Measurements from ENCODE around the gene OR6C4. TPM values are rescaled to one million over a fixed set of nuclear protein-coding genes. Genes with fewer than 3 reads are reported as not detected.

The OR6C4 gene
- total RNA-seq, 1 experiment from 2014 or later: not detected

Other genes with a start within 250 kb of the OR6C4 start
- not detected in 2 replicates for gene OR6C1, start 235.3 kb upstream of the OR6C4 start, total RNA-seq (2021)
- not detected in 2 replicates for gene OR6C3, start 218.9 kb upstream of the OR6C4 start, total RNA-seq (2021)
- not detected in 2 replicates for gene OR6C75, start 186.6 kb upstream of the OR6C4 start, total RNA-seq (2021)
- not detected in 2 replicates for gene OR6C65, start 149.1 kb upstream of the OR6C4 start, total RNA-seq (2021)
- gene OR6C76, start 123.3 kb upstream of the OR6C4 start, total RNA-seq (2021): not detected in 2 replicates
- gene OR6C2, start 105.5 kb upstream of the OR6C4 start, total RNA-seq (2021): not detected in 2 replicates
- gene OR6C70, start 79.5 kb upstream of the OR6C4 start, total RNA-seq (2021): not detected in 2 replicates
- not detected in 2 replicates for gene OR6C68, start 57.2 kb upstream of the OR6C4 start, total RNA-seq (2021)
- not detected in 2 replicates for gene OR2AP1, start 22.9 kb downstream of the OR6C4 start, total RNA-seq (2021)
- gene OR10P1, start 87.3 kb downstream of the OR6C4 start, total RNA-seq (2021): not detected in 2 replicates
- 114 and 119 TPM in 2 replicates for gene ITGA7, start 158.3 kb downstream of the OR6C4 start, total RNA-seq (2021)
- 104 and 108 TPM in 2 replicates for gene BLOC1S1, start 166.4 kb downstream of the OR6C4 start, total RNA-seq (2021)
- gene RDH5, start 170.8 kb downstream of the OR6C4 start, total RNA-seq (2021): 4.0 and 6.6 TPM in 2 replicates
- gene CD63, start 179.4 kb downstream of the OR6C4 start, total RNA-seq (2021): 581 and 589 TPM in 2 replicates
- 31.2 and 31.8 TPM in 2 replicates for gene GDF11, start 193.5 kb downstream of the OR6C4 start, total RNA-seq (2021)